Measurements from ENCODE around the gene NR5A1. TPM values are rescaled to one million over a fixed set of nuclear protein-coding genes. Genes with fewer than 3 reads are reported as not detected.

NR5A1 gene
- total RNA-seq, 4 donors from 2014 or later, result not detected

DNA sequence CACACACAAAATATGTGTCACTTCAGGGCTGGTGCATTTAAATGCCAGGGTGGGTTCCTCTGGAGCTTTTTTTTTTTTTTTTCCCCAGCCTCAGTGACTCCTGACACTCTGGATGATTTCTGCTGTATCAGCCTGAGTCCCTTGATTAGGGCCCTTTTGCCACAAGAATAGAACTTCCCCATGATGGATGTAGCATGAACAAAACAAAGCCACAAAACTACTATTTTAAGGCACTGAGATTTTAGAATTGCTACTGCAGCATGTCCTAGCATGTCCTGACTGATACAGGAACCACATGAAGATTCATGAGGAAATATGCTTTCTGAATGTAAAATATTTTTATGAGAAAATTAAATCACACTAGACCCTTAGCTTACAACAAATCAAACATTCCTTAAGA, 70.9 kb downstream of the NR5A1 start:
- peaks cover 3% of the 10 kb centered on the region for H3K4me1 ChIP-seq
- no peak overlapping the region for H3K27ac ChIP-seq
- no peaks in the 10 kb centered on the region for H3K36me3 ChIP-seq
- H3K4me3 ChIP-seq, result no peak overlapping the region
- no peak for TF ChIP-seq POLR2AphosphoS5 (IDR thresholded peaks at IDR 0.05)
- TF ChIP-seq, protein P1, sequence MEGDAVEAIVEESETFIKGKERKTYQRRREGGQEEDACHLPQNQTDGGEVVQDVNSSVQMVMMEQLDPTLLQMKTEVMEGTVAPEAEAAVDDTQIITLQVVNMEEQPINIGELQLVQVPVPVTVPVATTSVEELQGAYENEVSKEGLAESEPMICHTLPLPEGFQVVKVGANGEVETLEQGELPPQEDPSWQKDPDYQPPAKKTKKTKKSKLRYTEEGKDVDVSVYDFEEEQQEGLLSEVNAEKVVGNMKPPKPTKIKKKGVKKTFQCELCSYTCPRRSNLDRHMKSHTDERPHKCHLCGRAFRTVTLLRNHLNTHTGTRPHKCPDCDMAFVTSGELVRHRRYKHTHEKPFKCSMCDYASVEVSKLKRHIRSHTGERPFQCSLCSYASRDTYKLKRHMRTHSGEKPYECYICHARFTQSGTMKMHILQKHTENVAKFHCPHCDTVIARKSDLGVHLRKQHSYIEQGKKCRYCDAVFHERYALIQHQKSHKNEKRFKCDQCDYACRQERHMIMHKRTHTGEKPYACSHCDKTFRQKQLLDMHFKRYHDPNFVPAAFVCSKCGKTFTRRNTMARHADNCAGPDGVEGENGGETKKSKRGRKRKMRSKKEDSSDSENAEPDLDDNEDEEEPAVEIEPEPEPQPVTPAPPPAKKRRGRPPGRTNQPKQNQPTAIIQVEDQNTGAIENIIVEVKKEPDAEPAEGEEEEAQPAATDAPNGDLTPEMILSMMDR (IDR thresholded peaks at IDR 0.05), result no peak
- TF ChIP-seq POLR2A (IDR thresholded peaks at IDR 0.05), result no peak
- TF ChIP-seq EP300 (IDR thresholded peaks at IDR 0.05), result no peak
- H3K27me3 ChIP-seq, result peaks cover 24% of the 10 kb centered on the region
- no peak for DNase-seq (ENCODE audit: low spot score in 2 of 2)
- H3K9me3 ChIP-seq, result no peaks in the 10 kb centered on the region

Other genes starting within 250 kb of the NR5A1 start
- gene NEK6, start 249.4 kb downstream of the NR5A1 start, total RNA-seq, result 10 to 100 TPM in 2 of 4 donors, 1 to 10 TPM in 2; 5.4 to 17.5 (median 10.6) TPM
- gene PSMB7, start 92.0 kb downstream of the NR5A1 start, total RNA-seq, result 100 to 1,000 TPM; 125 to 226 (median 176) TPM
- gene ADGRD2, start 56.9 kb downstream of the NR5A1 start, total RNA-seq, result 1 to 10 TPM in 1 of 4 donors, under 1 TPM in 1, not detected in 2; 0.31 to 7.7 TPM

All from suprapubic skin (tissue), 4 donors.